GM12878 (cell line): Measurements from ENCODE around the gene HAGHL. TPM values are rescaled to one million over a fixed set of nuclear protein-coding genes. Genes with fewer than 3 reads are reported as not detected.

Experiments
- ATAC-seq: fragments of 200-7000 bp; cut with Tn5 transposase; 3 replicates; pipeline ENCODE4 v1.9.1; 2020; ENCODE audit warnings: mild to moderate bottlenecking, moderate library complexity
- BruUV-seq: library from RNA; stranded (reverse); fragments of 400-500 nt; replicated peaks from 2 replicates; lab custom pipeline; 2021; lab: Mats Ljungman, UMichigan
- CTCF ChIA-PET: fragments of 300-600 bp; sonication (Branson Sonifier 250); formaldehyde crosslinking; extraction: SDS; loops from one replicate; lab custom pipeline; 2021; ENCODE audit warnings: inconsistent platforms; lab: Yijun Ruan, JAX
- POLR2A ChIA-PET: fragments of 350-600 bp; formaldehyde crosslinking; extraction: SDS; loops from one replicate; lab custom pipeline; 2021; ENCODE audit warnings: inconsistent platforms; lab: Charles Lee
- RAD21 ChIA-PET: fragments of 300-600 bp; sonication (Branson Sonifier 250); formaldehyde crosslinking; loops from one replicate; lab custom pipeline; 2023; ENCODE audit warnings: antibody characterized with exemption; ENCODE audit not compliant: unreplicated experiment; lab: Charles Lee
- SMC1A ChIA-PET: fragments of 300-600 bp; sonication (Branson Sonifier 250); formaldehyde crosslinking; loops from one replicate; lab custom pipeline; 2023; ENCODE audit not compliant: unreplicated experiment, uncharacterized antibody; lab: Charles Lee
- DNase-seq: peaks from one replicate; pipeline ENCODE4 v3.0.0-alpha.2; 2011; ENCODE audit warnings: low read depth, low spot score
- FAIRE-seq: peaks from 3 replicates; lab custom pipeline; 2011; peaks lifted over from hg19 to GRCh38; lab: Jason Lieb, UNC
- H2AFZ ChIP-seq: 2 replicates; pipeline ENCODE4 v1.6.0; 2011; ENCODE audit warnings: low read depth, low read length, control low read depth; ENCODE audit not compliant: control insufficient read depth
- H3K27ac ChIP-seq: 2 replicates; pipeline ENCODE4 v1.5.1; 2011; ENCODE audit warnings: control low read depth; ENCODE audit not compliant: control insufficient read depth, insufficient read depth
- H3K27me3 ChIP-seq, 2 experiments: replicated peaks in 1 of 2; 2 replicates each; pipeline versions ENCODE4 v1.6.0 to v1.6.1; 2011; ENCODE audit warnings: low read length in 1 of 2; ENCODE audit not compliant: control insufficient read depth in 2 of 2, insufficient read depth in 2 of 2
- H3K36me3 ChIP-seq, 2 experiments: 2 replicates each; pipeline ENCODE4 v1.5.1; 2011; ENCODE audit warnings: low read length in 1 of 2; ENCODE audit not compliant: control insufficient read depth in 2 of 2, insufficient read depth in 2 of 2
- H3K4me1 ChIP-seq: 2 replicates; pipeline ENCODE4 v1.6.1; 2011; ENCODE audit warnings: mild to moderate bottlenecking, low read length, moderate library complexity, mixed read lengths; ENCODE audit not compliant: control insufficient read depth, insufficient read depth
- H3K4me2 ChIP-seq: 2 replicates; pipeline ENCODE4 v1.6.0; 2011; ENCODE audit warnings: control low read depth; ENCODE audit not compliant: control insufficient read depth, insufficient read depth
- H3K4me3 ChIP-seq: fragments of 200-600 bp; sonication (generic); 2 replicates; pipeline ENCODE4 v1.5.1; 2016
- H3K79me2 ChIP-seq: 2 replicates; pipeline ENCODE4 v1.6.0; 2011; ENCODE audit warnings: low read length; ENCODE audit not compliant: control insufficient read depth, insufficient read depth
- H3K9ac ChIP-seq: 2 replicates; pipeline ENCODE4 v1.8.0; 2011; ENCODE audit warnings: low read length, control low read depth, mixed read lengths; ENCODE audit not compliant: control insufficient read depth, insufficient read depth
- H3K9me3 ChIP-seq: replicated peaks from 3 replicates; pipeline ENCODE4 v1.5.1; 2011; ENCODE audit warnings: mild to moderate bottlenecking, low read length; ENCODE audit not compliant: control insufficient read depth, insufficient read depth
- H4K20me1 ChIP-seq: 2 replicates; pipeline ENCODE4 v1.6.0; 2011; ENCODE audit not compliant: control insufficient read depth, insufficient read depth
- BACH1 ChIP-seq: fragments of 450-650 bp; IDR thresholded peaks from 2 replicates; pipeline ENCODE4 v1.6.1; 2017; ENCODE audit warnings: mild to moderate bottlenecking, borderline replicate concordance
- CBX3 ChIP-seq: fragments of 200-600 bp; sonication (generic); IDR thresholded peaks from 2 replicates; pipeline ENCODE4 v1.6.1; 2016; ENCODE audit warnings: low read depth, borderline replicate concordance
- CBX5 ChIP-seq: sonication (generic); IDR thresholded peaks from 2 replicates; pipeline ENCODE4 v1.6.1; 2016; ENCODE audit warnings: low read depth, moderate library complexity, mild to moderate bottlenecking, inconsistent platforms
- ELK1 ChIP-seq: IDR thresholded peaks from 2 replicates; pipeline ENCODE4 v1.6.1; 2012; ENCODE audit warnings: low read depth, low read length, improper control_type of control experiment
- FOXK2 ChIP-seq: fragments of 450-650 bp; IDR thresholded peaks from 2 replicates; pipeline ENCODE4 v1.6.1; 2017; ENCODE audit warnings: mild to moderate bottlenecking, moderate library complexity
- HCFC1 ChIP-seq: fragments of 150-350 bp; IDR thresholded peaks from 2 replicates; pipeline ENCODE4 v1.6.1; 2014; ENCODE audit warnings: low read length
- SMAD1 ChIP-seq: fragments of 450-650 bp; IDR thresholded peaks from 2 replicates; pipeline ENCODE4 v1.6.1; 2018; ENCODE audit warnings: mild to moderate bottlenecking, low read depth; ENCODE audit not compliant: partially characterized antibody
- SREBF2 ChIP-seq: IDR thresholded peaks from 2 replicates; pipeline ENCODE4 v1.6.1; 2012; ENCODE audit warnings: mild to moderate bottlenecking, low read length
- ZNF592 ChIP-seq: fragments of 450-650 bp; IDR thresholded peaks from 2 replicates; pipeline ENCODE4 v1.6.1; 2017; ENCODE audit warnings: mild to moderate bottlenecking, moderate library complexity
- ZNF622 ChIP-seq: fragments of 450-650 bp; IDR thresholded peaks from 2 replicates; pipeline ENCODE4 v1.6.1; 2017; ENCODE audit warnings: mild to moderate bottlenecking, inconsistent platforms
- WGBS: methylation state at CpG from one replicate; pipeline ENCODE4 v1.1.6; 2016; ENCODE audit warnings: low lambda C conversion rate; ENCODE audit not compliant: insufficient replicate concordance, insufficient coverage; ENCODE audit errors: missing lambda C conversion rate; 5-methylcytosine and 5-hydroxymethylcytosine counted together
- in situ Hi-C: fragments of 300-500 bp; cut with MboI; formaldehyde crosslinking; loops from 9 replicates; pipeline ENCODE4 v1.14.3; 2018; ENCODE audit warnings: mixed read lengths
- intact Hi-C: fragments of 100-400 bp; cut with micrococcal nuclease; formaldehyde crosslinking; loops from one replicate; pipeline ENCODE4 v1.14.2; 2022; ENCODE audit not compliant: unreplicated experiment
- polyA plus RNA-seq, 11 experiments: library from polyadenylated mRNA; depleted of rRNA in 4 of 11; unstranded in 6 of 11; stranded (reverse) in 5 of 11; fragments of >200 nt; fragmentation: Nextera tagmentation in 4 of 11; fragmentation: Illumina TruSeq in 1 of 11; extraction: Ambion mirVana in 4 of 11; extraction: Trizol in 1 of 11; gene quantifications; 1 replicate in 1 of 11; 2 replicates in 10 of 11; pipeline versions ENCODE4 v1.2.1 to v1.2.3, GENCODE V29; 2011 to 2016; ENCODE audit warnings: inconsistent platforms in 2 of 11, missing spikeins in 2 of 11, low read depth in 1 of 11
- total RNA-seq, 4 experiments: library from RNA; depleted of rRNA in 3 of 4; stranded (reverse); fragments of >200 nt in 3 of 4; fragmentation: Illumina TruSeq in 1 of 4; extraction: Trizol in 1 of 4; gene quantifications; 2 replicates each; pipeline versions ENCODE4 v1.2.1 to v1.2.3, GENCODE V29; 2013 to 2021

HAGHL gene
- total and polyA plus RNA-seq, 10 of the 15 experiments (the other 5 are each of a cell fraction or from before 2014, with no cell fraction given), result 0.23 to 44.6 (median 16.4) TPM

- no peaks in the 10 kb centered on the region for H4K20me1 ChIP-seq
- intact Hi-C loops (no loop called here), in situ Hi-C loops (no loop called here)
- no peaks in the 10 kb centered on the region for H3K79me2 ChIP-seq
- SMC1A ChIA-PET, result no interaction called here
- H3K36me3 ChIP-seq, result no peaks in the 10 kb centered on the region
- FAIRE-seq, result no peak
- H3K9me3 ChIP-seq, result no peaks in the 10 kb centered on the region
- H3K4me1 ChIP-seq, result no peaks in the 10 kb centered on the region
- WGBS, result 53% methylated on average over 16 of the region's 19 CpGs
- ATAC-seq, result no peak
- no peak overlapping the region for H3K4me3 ChIP-seq
- no peak overlapping the region for H3K4me2 ChIP-seq
- H3K9ac ChIP-seq, result no peak overlapping the region
- CTCF ChIA-PET, result no interaction called here
- BruUV-seq, result no TSS peak
- H2AFZ ChIP-seq, result no peak overlapping the region
- H3K27ac ChIP-seq, result no peak overlapping the region
- H3K27me3 ChIP-seq, result no peaks in the 10 kb centered on the region
- no peak for DNase-seq
- POLR2A ChIA-PET, result no interaction called here
- RAD21 ChIA-PET, result no interaction called here
- TF ChIP-seq ZNF592, result no peak
- no peak for TF ChIP-seq ELK1
- TF ChIP-seq BACH1, result no peak
- no peak for TF ChIP-seq FOXK2
- no peak for TF ChIP-seq CBX3
- TF ChIP-seq ZNF622, result no peak
- TF ChIP-seq HCFC1, result no peak
- no peak for TF ChIP-seq SREBF2
- TF ChIP-seq SMAD1, result no peak
- TF ChIP-seq CBX5, result no peak
Observed at GRCh38 chr16:769934-770333, 43.0 kb downstream of the HAGHL start.
